ENCODE measurements around the gene EMCN. TPM values are rescaled to one million over a fixed set of nuclear protein-coding genes. Genes with fewer than 3 reads are reported as not detected.

EMCN gene
- total RNA-seq, 2 experiments from 2014 or later, result not detected

- H3K9me3 Mint-ChIP-seq, result no peaks in the 10 kb centered on the region
- no peaks in the 10 kb centered on the region for H3K4me1 Mint-ChIP-seq
- H3K27ac Mint-ChIP-seq, result no peak overlapping the region
- H3K36me3 Mint-ChIP-seq, result no peaks in the 10 kb centered on the region
- peaks cover 5% of the 10 kb centered on the region for H3K27me3 Mint-ChIP-seq
- DNase-seq, result no peak
- no peak overlapping the region for H3K4me3 Mint-ChIP-seq
Measured at GRCh38 chr4:100509386-100509785, 8.4 kb downstream of the EMCN start.

DNA sequence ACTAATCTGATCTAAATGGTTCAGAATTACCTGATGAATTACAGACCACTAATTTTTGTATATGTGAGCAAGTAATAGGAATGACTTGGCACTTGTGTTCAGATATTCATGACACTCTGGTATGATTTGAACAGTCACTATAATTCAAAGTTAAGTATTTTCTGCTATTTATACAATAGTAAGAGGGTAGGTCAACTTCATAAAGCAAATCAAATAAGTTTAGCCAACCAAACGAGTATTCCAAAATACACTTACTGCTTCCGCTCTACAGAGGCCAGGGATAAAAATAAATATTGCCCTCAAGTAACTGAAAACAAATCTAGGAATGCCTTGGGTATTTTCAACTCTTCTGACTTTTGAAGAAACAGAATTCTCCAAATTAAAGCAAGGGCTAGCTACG lies 9.1 kb downstream of the EMCN start:
- Mint-ChIP-seq H3K36me3 (no peaks in the 10 kb centered on the region), H3K27me3 (no peaks in the 10 kb centered on the region), H3K4me1 (no peaks in the 10 kb centered on the region), H3K9me3 (no peaks in the 10 kb centered on the region), H3K4me3 (no peak overlapping the region), H3K27ac (no peak overlapping the region)
- no peak for DNase-seq

DNA sequence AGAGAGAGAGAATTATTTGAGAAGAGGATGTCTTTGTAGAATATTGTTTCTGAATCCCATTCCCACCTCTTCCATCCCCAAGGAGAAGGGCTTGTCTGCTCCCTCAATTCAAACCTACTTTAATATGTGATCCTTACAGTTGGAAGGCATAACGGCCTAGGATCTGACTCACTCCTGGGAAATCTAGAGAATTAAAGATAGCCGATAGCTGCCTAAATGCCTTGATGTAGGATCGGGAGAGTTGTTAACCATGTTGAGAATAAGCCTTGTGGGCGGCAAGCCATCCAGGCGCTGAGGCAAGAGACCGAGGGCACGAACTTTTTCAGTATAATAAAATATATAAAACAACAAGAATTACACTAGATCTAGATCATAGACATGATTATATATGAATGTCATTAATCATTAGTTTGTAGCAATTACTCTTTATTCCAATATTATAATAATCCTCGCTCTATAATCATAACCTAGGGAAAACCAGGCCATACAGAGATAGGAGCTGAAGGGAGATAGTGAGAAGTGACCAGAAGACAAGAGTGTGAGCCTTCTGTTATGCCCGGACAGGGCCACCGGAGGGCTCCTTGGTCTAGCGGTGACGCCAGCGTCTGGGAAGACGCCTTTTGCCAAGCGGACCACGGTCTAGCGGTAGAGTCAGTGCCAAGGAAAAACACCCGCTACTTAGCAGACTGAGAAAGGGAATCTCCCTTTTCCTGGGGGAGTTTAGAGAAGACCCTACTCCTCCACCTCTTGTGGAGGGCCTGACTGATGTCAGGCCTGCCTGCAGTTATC lies 13.5 kb downstream of the EMCN start:
- H3K9me3 Mint-ChIP-seq, result no peaks in the 10 kb centered on the region
- H3K36me3 Mint-ChIP-seq, result no peaks in the 10 kb centered on the region
- DNase-seq, result no peak
- H3K27me3 Mint-ChIP-seq, result no peaks in the 10 kb centered on the region
- no peak overlapping the region for H3K27ac Mint-ChIP-seq
- no peaks in the 10 kb centered on the region for H3K4me1 Mint-ChIP-seq
- no peak overlapping the region for H3K4me3 Mint-ChIP-seq

- no peaks in the 10 kb centered on the region for H3K36me3 Mint-ChIP-seq
- H3K4me3 Mint-ChIP-seq, result no peak overlapping the region
- no peaks in the 10 kb centered on the region for H3K9me3 Mint-ChIP-seq
- DNase-seq, result no peak
- no peaks in the 10 kb centered on the region for H3K27me3 Mint-ChIP-seq
- no peak overlapping the region for H3K27ac Mint-ChIP-seq
- no peaks in the 10 kb centered on the region for H3K4me1 Mint-ChIP-seq
Measured at GRCh38 chr4:100497791-100498190, 20.0 kb downstream of the EMCN start.

DNA sequence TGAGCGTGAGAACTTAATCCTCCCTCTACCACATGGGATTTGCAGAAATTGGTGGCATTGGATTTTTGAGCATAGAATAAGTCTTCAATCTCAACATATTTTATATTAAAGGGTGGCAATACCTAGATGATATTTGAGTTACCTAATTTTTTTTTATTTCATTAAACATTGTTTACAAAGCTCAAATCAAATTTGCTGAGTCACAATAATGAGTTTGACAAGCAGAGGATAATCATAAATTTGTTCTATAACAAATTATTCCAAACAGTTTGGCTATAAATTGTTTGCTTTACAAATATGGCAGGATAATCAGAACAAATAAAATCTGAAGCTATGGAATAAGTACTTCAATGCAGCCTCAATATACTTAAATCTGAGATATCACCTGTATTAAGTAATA lies 22.7 kb downstream of the EMCN start:
- H3K4me1 Mint-ChIP-seq, result no peaks in the 10 kb centered on the region
- H3K27me3 Mint-ChIP-seq, result no peaks in the 10 kb centered on the region
- H3K9me3 Mint-ChIP-seq, result peaks cover 9% of the 10 kb centered on the region
- H3K27ac Mint-ChIP-seq, result no peak overlapping the region
- no peak overlapping the region for H3K4me3 Mint-ChIP-seq
- no peaks in the 10 kb centered on the region for H3K36me3 Mint-ChIP-seq
- DNase-seq, result no peak

DNA sequence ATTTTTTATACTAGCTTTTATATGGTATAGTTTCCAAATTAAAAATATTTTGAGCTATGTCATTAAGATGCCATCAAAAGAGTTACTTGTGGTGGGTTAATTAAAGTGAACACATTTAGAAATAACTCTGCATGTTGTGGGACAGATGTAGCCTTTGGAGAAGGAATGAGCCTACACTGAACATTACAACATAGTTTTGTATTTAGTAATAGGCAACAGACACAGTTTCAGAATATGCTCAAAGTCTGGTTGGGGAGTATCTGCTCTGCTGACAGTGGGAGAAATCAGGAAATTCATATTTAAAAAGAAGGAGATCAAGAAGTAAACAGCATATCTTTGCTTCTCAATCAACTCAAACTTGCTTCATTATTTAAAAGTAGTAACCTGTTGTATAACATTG lies 23.7 kb downstream of the EMCN start:
- no peaks in the 10 kb centered on the region for H3K4me1 Mint-ChIP-seq
- H3K27ac Mint-ChIP-seq, result no peak overlapping the region
- H3K4me3 Mint-ChIP-seq, result no peak overlapping the region
- H3K36me3 Mint-ChIP-seq, result no peaks in the 10 kb centered on the region
- no peaks in the 10 kb centered on the region for H3K27me3 Mint-ChIP-seq
- DNase-seq, result no peak
- H3K9me3 Mint-ChIP-seq, result peaks cover 9% of the 10 kb centered on the region

- Mint-ChIP-seq H3K36me3 (no peaks in the 10 kb centered on the region), H3K4me1 (no peaks in the 10 kb centered on the region), H3K9me3 (peaks cover 9% of the 10 kb centered on the region), H3K4me3 (no peak overlapping the region), H3K27me3 (no peaks in the 10 kb centered on the region), H3K27ac (no peak overlapping the region)
- no peak for DNase-seq
Measured at GRCh38 chr4:100493756-100494155, 24.1 kb downstream of the EMCN start.

GRCh38 chr4:100492129-100492528 lies 25.7 kb downstream of the EMCN start:
- Mint-ChIP-seq H3K36me3 (no peaks in the 10 kb centered on the region), H3K27ac (no peak overlapping the region), H3K4me3 (no peak overlapping the region), H3K9me3 (peaks cover 9% of the 10 kb centered on the region), H3K4me1 (no peaks in the 10 kb centered on the region), H3K27me3 (no peaks in the 10 kb centered on the region)
- DNase-seq, result no peak

GRCh38 chr4:100489305-100489704 lies 28.5 kb downstream of the EMCN start:
- H3K4me1 Mint-ChIP-seq, result no peaks in the 10 kb centered on the region
- no peaks in the 10 kb centered on the region for H3K27me3 Mint-ChIP-seq
- H3K9me3 Mint-ChIP-seq, result peaks cover 9% of the 10 kb centered on the region
- no peak overlapping the region for H3K4me3 Mint-ChIP-seq
- H3K27ac Mint-ChIP-seq, result no peak overlapping the region
- DNase-seq, result no peak
- H3K36me3 Mint-ChIP-seq, result no peaks in the 10 kb centered on the region

- H3K4me1 Mint-ChIP-seq, result no peaks in the 10 kb centered on the region
- peaks cover 2% of the 10 kb centered on the region for H3K9me3 Mint-ChIP-seq
- H3K27ac Mint-ChIP-seq, result no peak overlapping the region
- DNase-seq, result no peak
- H3K27me3 Mint-ChIP-seq, result no peaks in the 10 kb centered on the region
- no peaks in the 10 kb centered on the region for H3K36me3 Mint-ChIP-seq
- no peak overlapping the region for H3K4me3 Mint-ChIP-seq
Measured at GRCh38 chr4:100486496-100486895, 31.3 kb downstream of the EMCN start.

- no peaks in the 10 kb centered on the region for H3K36me3 Mint-ChIP-seq
- no peaks in the 10 kb centered on the region for H3K4me1 Mint-ChIP-seq
- DNase-seq, result no peak
- H3K4me3 Mint-ChIP-seq, result no peak overlapping the region
- no peaks in the 10 kb centered on the region for H3K27me3 Mint-ChIP-seq
- no peak overlapping the region for H3K27ac Mint-ChIP-seq
- H3K9me3 Mint-ChIP-seq, result no peaks in the 10 kb centered on the region
Measured at GRCh38 chr4:100483796-100484195, 34.0 kb downstream of the EMCN start.

DNA sequence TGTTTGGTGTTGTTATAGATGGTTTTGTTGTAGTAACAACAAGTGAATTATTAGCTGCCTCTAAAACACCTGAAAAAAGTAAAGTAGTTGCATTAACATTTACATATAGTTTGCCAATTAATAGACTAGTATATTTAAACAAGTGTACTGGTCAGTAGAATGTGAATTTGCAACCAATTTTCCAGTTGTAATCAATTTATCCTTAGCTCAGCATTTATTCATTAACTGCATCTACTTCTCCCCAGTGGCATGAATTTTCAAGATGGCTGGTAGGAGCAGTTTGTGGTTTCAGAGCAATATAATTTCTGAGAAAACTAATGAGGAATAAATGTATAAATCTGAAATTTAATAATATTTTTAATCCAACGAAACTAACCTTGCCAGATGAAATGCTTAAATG lies 37.9 kb downstream of the EMCN start:
- DNase-seq, result no peak
- Mint-ChIP-seq H3K36me3 (no peaks in the 10 kb centered on the region), H3K4me1 (no peaks in the 10 kb centered on the region), H3K4me3 (no peak overlapping the region), H3K9me3 (peaks cover 1% of the 10 kb centered on the region), H3K27ac (no peak overlapping the region), H3K27me3 (no peaks in the 10 kb centered on the region)

DNA sequence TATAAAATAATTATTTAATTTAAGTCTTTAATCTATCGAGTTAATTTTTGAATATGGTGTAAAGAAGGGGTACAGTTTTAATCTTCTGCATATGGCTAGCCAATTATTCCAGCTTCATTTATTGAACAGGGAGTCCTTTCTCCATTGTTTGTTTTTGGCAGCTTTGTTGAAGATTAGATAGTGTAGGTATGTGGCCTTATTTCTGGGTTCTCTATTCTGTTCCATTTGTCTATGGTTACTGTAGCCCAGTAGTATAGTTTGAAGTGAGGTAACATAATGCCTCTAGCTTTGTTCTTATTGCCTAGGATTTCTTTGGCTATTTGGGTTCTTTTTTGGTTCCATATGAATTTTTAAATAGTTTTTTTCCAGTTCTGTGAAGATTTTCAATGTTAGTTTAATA lies 48.3 kb downstream of the EMCN start:
- Mint-ChIP-seq H3K9me3 (no peaks in the 10 kb centered on the region), H3K36me3 (no peaks in the 10 kb centered on the region), H3K27me3 (no peaks in the 10 kb centered on the region), H3K4me3 (no peak overlapping the region), H3K27ac (no peak overlapping the region), H3K4me1 (no peaks in the 10 kb centered on the region)
- no peak for DNase-seq

DNA sequence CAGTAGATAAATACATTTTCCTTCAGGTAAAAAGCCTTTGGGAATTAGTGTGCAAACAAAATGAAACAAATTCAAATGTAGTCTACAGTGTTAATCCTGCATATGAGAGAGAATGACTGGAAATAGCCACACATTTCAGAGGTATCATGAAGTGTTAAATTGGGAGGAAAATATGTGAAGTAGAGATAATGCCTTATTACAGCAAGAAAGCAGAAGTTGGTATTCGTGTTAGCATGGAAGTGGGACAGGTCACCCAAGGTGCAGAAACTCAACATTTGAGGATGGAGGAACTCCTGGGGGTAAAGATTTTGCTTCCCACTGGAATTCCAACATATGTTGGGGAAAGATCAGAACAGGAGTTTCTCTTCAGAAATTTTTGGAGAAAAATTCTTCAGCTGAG lies 51.3 kb downstream of the EMCN start:
- Mint-ChIP-seq H3K27ac (no peak overlapping the region), H3K4me1 (no peaks in the 10 kb centered on the region), H3K36me3 (no peaks in the 10 kb centered on the region), H3K9me3 (no peaks in the 10 kb centered on the region), H3K27me3 (no peaks in the 10 kb centered on the region), H3K4me3 (no peak overlapping the region)
- DNase-seq, result no peak

DNA sequence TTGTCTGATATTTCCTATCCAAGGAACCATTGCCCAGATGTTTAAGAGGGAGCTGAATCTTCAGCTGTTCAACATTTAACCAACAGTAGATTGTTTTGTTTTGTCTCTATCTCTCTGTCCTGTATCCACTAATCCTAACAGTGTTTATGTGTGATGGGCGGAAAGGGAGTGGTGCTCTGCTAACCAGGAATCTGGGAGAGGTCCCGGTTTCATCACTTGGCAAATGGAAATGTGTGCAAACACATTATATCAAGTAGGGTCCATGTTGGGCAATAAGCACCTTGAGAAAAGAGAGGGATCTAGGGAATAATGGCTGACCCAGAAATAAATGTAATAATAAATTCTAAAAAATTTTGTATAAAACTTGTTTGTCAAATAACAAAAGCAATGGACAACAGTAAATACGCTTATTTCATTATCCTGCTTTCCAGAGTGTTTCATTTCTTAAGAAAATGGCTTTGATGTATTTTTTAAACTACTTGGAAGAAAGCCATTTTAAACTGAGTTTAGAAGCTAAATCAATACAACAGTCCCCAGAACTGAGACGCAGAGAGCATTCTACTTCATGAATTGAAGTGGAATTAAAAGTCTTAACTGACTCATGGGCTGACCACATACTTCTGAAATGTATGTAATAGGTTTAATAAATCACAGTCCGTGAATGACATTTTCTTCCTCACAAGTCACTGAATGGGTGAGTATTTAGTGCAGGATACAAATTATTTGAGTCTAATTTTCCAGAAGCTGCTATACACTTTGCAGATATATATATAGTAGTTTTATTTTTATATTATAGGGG lies 55.8 kb downstream of the EMCN start:
- no peaks in the 10 kb centered on the region for H3K9me3 Mint-ChIP-seq
- no peaks in the 10 kb centered on the region for H3K36me3 Mint-ChIP-seq
- no peak overlapping the region for H3K4me3 Mint-ChIP-seq
- DNase-seq, result no peak
- no peak overlapping the region for H3K27ac Mint-ChIP-seq
- H3K4me1 Mint-ChIP-seq, result peaks cover 11% of the 10 kb centered on the region
- no peaks in the 10 kb centered on the region for H3K27me3 Mint-ChIP-seq

GRCh38 chr4:100450449-100450848 lies 67.4 kb downstream of the EMCN start:
- DNase-seq, result no peak
- no peaks in the 10 kb centered on the region for H3K4me1 Mint-ChIP-seq
- no peaks in the 10 kb centered on the region for H3K27me3 Mint-ChIP-seq
- H3K36me3 Mint-ChIP-seq, result no peaks in the 10 kb centered on the region
- peaks cover 1% of the 10 kb centered on the region for H3K9me3 Mint-ChIP-seq
- H3K4me3 Mint-ChIP-seq, result no peak overlapping the region
- H3K27ac Mint-ChIP-seq, result no peak overlapping the region
